Sigmoid colon (tissue), 7 donors: Measurements from ENCODE around the gene LOXHD1. TPM values are rescaled to one million over a fixed set of nuclear protein-coding genes. Genes with fewer than 3 reads are reported as not detected.
A peak's percentile ranks its signal among the peaks of the same experiment; 100 is the strongest.

ENCODE experiments used
- DNase-seq: peaks from one replicate; pipeline ENCODE4 v3.0.0-alpha.2; 2019
- H3K27ac ChIP-seq, 4 donors: fragments of 200-600 bp; sonication (generic); one replicate each; pipeline ENCODE4 v1.5.1; 2016 to 2019; ENCODE audit warnings: mild to moderate bottlenecking in 1 of 4
- H3K27me3 ChIP-seq, 3 donors: fragments of 200-600 bp; sonication (generic); one replicate each; pipeline ENCODE4 v1.5.1; 2019; ENCODE audit warnings: mild to moderate bottlenecking in 1 of 3
- H3K36me3 ChIP-seq, 4 donors: fragments of 200-600 bp; sonication (generic); one replicate each; pipeline ENCODE4 v1.5.1; 2016 to 2019
- H3K4me1 ChIP-seq, 4 donors: fragments of 200-600 bp; sonication (generic); one replicate each; pipeline ENCODE4 v1.5.1; 2017 to 2019
- H3K4me3 ChIP-seq, 4 donors: fragments of 200-600 bp; sonication (generic); one replicate each; pipeline ENCODE4 v1.5.1; 2017 to 2019; ENCODE audit warnings: mild to moderate bottlenecking in 2 of 4, moderate library complexity in 1 of 4
- H3K9me3 ChIP-seq, 4 donors: fragments of 200-600 bp in 3 of 4; sonication (generic) in 3 of 4; one replicate each; pipeline versions ENCODE4 v1.5.1 to v1.6.1; 2013 to 2019
- CTCF ChIP-seq, 4 experiments: fragments of 450-650 bp in 3 of 4; fragments of 200-600 bp in 1 of 4; IDR thresholded peaks; one replicate each; pipeline ENCODE4 v1.5.1; 2016 to 2019; ENCODE audit warnings: antibody characterized with exemption in 4 of 4, mild to moderate bottlenecking in 3 of 4, moderate library complexity in 2 of 4
- EP300 ChIP-seq, 4 donors: sonication (generic); formaldehyde crosslinking; IDR thresholded peaks; one replicate each; pipeline ENCODE4 v1.6.1; 2017; ENCODE audit warnings: antibody characterized with exemption in 4 of 4
- POLR2A ChIP-seq, 2 donors: fragments of 450-650 bp; IDR thresholded peaks; one replicate each; pipeline ENCODE4 v1.6.1; 2016; ENCODE audit warnings: antibody characterized with exemption in 2 of 2, mild to moderate bottlenecking in 2 of 2, moderate library complexity in 2 of 2
- POLR2AphosphoS5 ChIP-seq, 4 donors: sonication (generic); formaldehyde crosslinking; IDR thresholded peaks; one replicate each; pipeline ENCODE4 v1.6.1; 2017; ENCODE audit warnings: antibody characterized with exemption in 4 of 4
- WGBS, 2 donors: extraction: QIAGEN DNeasy Blood & Tissue Kit; methylation state at CpG; one replicate each; pipeline ENCODE4 v1.1.7; 2013; 5-methylcytosine and 5-hydroxymethylcytosine counted together
- intact Hi-C: fragments of 100-400 bp; cut with DNase I; formaldehyde crosslinking; loops from one replicate; pipeline ENCODE4 v1.15.1; 2023
- polyA plus RNA-seq, 3 donors: library from polyadenylated mRNA; stranded (reverse); fragments of 200-250 nt; gene quantifications; one replicate each; pipeline ENCODE4 v1.2.3, GENCODE V29; 2013
- total RNA-seq, 4 donors: library from RNA; depleted of rRNA; stranded (reverse); fragments of >200 nt; gene quantifications; one replicate each; pipeline ENCODE4 v1.1.0, GENCODE V29; 2016
- donor health status: healthy with polysubstance abuse.
- donor health status: Bipolar disorder and iron deficiency.
- donor health status: healthy.

Gene LOXHD1
- total and polyA plus RNA-seq, 7 donors: 0.06 to 0.28 (median 0.27) TPM; not detected in 4

GRCh38 chr18:46477425-46478011, 179.5 kb downstream of the LOXHD1 start:
- H3K4me1 ChIP-seq: no peaks in the 10 kb centered on the region
- H3K36me3 ChIP-seq: no peaks in the 10 kb centered on the region
- no peak overlapping the region for H3K4me3 ChIP-seq
- no peaks in the 10 kb centered on the region for H3K27me3 ChIP-seq
- peaks cover 0 to 4% (median 2%) of the 10 kb centered on the region in 4 donors for H3K9me3 ChIP-seq
- H3K27ac ChIP-seq: no peak overlapping the region
- intact Hi-C loops: no loop called here
- TF ChIP-seq POLR2A (IDR thresholded peaks at IDR 0.05) (no peak), POLR2AphosphoS5 (IDR thresholded peaks at IDR 0.05) (no peak), CTCF (IDR thresholded peaks at IDR 0.05) (no peak), EP300 (IDR thresholded peaks at IDR 0.05) (no peak)
- WGBS, 2 donors: 78 to 82% methylated on average over 21 of the region's 21 CpGs
- DNase-seq: no peak

DNA sequence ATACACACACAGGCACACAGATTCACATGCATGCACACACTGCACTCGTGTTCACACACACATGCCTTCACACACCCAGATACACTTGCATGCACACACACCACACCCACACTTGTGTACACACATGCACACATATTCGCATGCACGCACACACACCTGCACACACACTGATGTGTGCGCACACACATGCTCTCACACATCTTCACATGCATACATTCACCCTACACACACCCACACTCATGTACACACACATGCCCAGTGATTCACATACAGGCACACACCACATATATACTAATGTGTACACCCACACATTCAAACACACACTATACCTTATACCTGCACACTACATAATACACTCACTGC, 181.6 kb downstream of the LOXHD1 start:
- TF ChIP-seq POLR2A (IDR thresholded peaks at IDR 0.05): no peak
- no peak for TF ChIP-seq POLR2AphosphoS5 (IDR thresholded peaks at IDR 0.05)
- no peak for TF ChIP-seq CTCF (IDR thresholded peaks at IDR 0.05)
- TF ChIP-seq EP300 (IDR thresholded peaks at IDR 0.05): no peak
- H3K9me3 ChIP-seq: no peaks in the 10 kb centered on the region
- intact Hi-C loops: no loop called here

GRCh38 chr18:46474487-46475389, 182.3 kb downstream of the LOXHD1 start:
- H3K27ac ChIP-seq: no peak overlapping the region
- H3K4me1 ChIP-seq: no peaks in the 10 kb centered on the region
- no peak overlapping the region for H3K4me3 ChIP-seq
- intact Hi-C loops: no loop called here
- H3K36me3 ChIP-seq: no peaks in the 10 kb centered on the region
- H3K27me3 ChIP-seq: no peaks in the 10 kb centered on the region
- DNase-seq: no peak
- no peak for TF ChIP-seq POLR2AphosphoS5 (IDR thresholded peaks at IDR 0.05)
- TF ChIP-seq POLR2A (IDR thresholded peaks at IDR 0.05): no peak
- no peak for TF ChIP-seq CTCF (IDR thresholded peaks at IDR 0.05)
- no peak for TF ChIP-seq EP300 (IDR thresholded peaks at IDR 0.05)
- 63 to 74% methylated on average over 14 of the region's 14 CpGs for WGBS, 2 donors
- no peaks in the 10 kb centered on the region for H3K9me3 ChIP-seq

More for the DNA sequence above, 181.6 kb downstream of the LOXHD1 start:
- H3K4me1 ChIP-seq: no peaks in the 10 kb centered on the region
- 90 to 93% methylated on average over 4 of the region's 4 CpGs for WGBS, 2 donors
- H3K27ac ChIP-seq: no peak overlapping the region
- no peak for DNase-seq
- H3K27me3 ChIP-seq: no peaks in the 10 kb centered on the region
- no peaks in the 10 kb centered on the region for H3K36me3 ChIP-seq
- H3K4me3 ChIP-seq: no peak overlapping the region

- H3K27ac ChIP-seq: no peak overlapping the region
- H3K9me3 ChIP-seq: no peaks in the 10 kb centered on the region
- H3K4me1 ChIP-seq: no peaks in the 10 kb centered on the region
- no peak overlapping the region for H3K4me3 ChIP-seq
- no peaks in the 10 kb centered on the region for H3K27me3 ChIP-seq
- no peaks in the 10 kb centered on the region for H3K36me3 ChIP-seq
- 89 to 91% methylated on average over 3 of the region's 3 CpGs for WGBS, 2 donors
- intact Hi-C loops: no loop called here
- no peak for TF ChIP-seq EP300 (IDR thresholded peaks at IDR 0.05)
- no peak for TF ChIP-seq POLR2AphosphoS5 (IDR thresholded peaks at IDR 0.05)
- no peak for TF ChIP-seq POLR2A (IDR thresholded peaks at IDR 0.05)
- TF ChIP-seq CTCF (IDR thresholded peaks at IDR 0.05): no peak
- DNase-seq: peak; percentile 17
Measured at GRCh38 chr18:46471809-46472498, 185.1 kb downstream of the LOXHD1 start.
